GM23248 (cell line): Measurements from ENCODE around the gene PFKFB2. TPM values are rescaled to one million over a fixed set of nuclear protein-coding genes. Genes with fewer than 3 reads are reported as not detected.

Source experiments
- DNase-seq: peaks from one replicate; pipeline ENCODE4 v3.0.0-alpha.2; 2015
- H2AFZ ChIP-seq: fragments of 200-600 bp; sonication (generic); 2 replicates; pipeline ENCODE4 v1.6.1; 2016; ENCODE audit warnings: antibody characterized with exemption
- H3F3A ChIP-seq: fragments of 200-600 bp; sonication (generic); 2 replicates; pipeline ENCODE4 v1.6.1; 2016; ENCODE audit warnings: mild to moderate bottlenecking, antibody characterized with exemption, mixed run types; ENCODE audit not compliant: insufficient read depth
- H3K27ac ChIP-seq: fragments of 200-600 bp; sonication (generic); 2 replicates; pipeline ENCODE4 v1.5.1; 2016; ENCODE audit warnings: mild to moderate bottlenecking
- H3K27me3 ChIP-seq: fragments of 200-600 bp; sonication (generic); replicated peaks from 2 replicates; pipeline ENCODE4 v1.6.1; 2016; ENCODE audit warnings: mild to moderate bottlenecking; ENCODE audit not compliant: insufficient read depth
- H3K36me3 ChIP-seq: fragments of 200-600 bp; sonication (generic); 2 replicates; pipeline ENCODE4 v1.6.1; 2016; ENCODE audit warnings: low read depth, mild to moderate bottlenecking
- H3K4me1 ChIP-seq: fragments of 200-600 bp; sonication (generic); 2 replicates; pipeline ENCODE4 v1.6.1; 2016; ENCODE audit warnings: mild to moderate bottlenecking; ENCODE audit not compliant: insufficient read depth
- H3K4me2 ChIP-seq: fragments of 200-600 bp; sonication (generic); one replicate; pipeline ENCODE4 v1.6.1; 2016; ENCODE audit warnings: mild to moderate bottlenecking; ENCODE audit not compliant: unreplicated experiment
- H3K4me3 ChIP-seq: fragments of 200-600 bp; sonication (generic); 2 replicates; pipeline ENCODE4 v1.5.1; 2016; ENCODE audit warnings: mild to moderate bottlenecking
- H3K79me2 ChIP-seq: fragments of 200-600 bp; sonication (generic); 2 replicates; pipeline ENCODE4 v1.6.1; 2016; ENCODE audit warnings: mild to moderate bottlenecking; ENCODE audit not compliant: insufficient read depth
- H3K9ac ChIP-seq: fragments of 200-600 bp; sonication (generic); 2 replicates; pipeline ENCODE4 v1.6.1; 2016; ENCODE audit warnings: mild to moderate bottlenecking
- H3K9me2 ChIP-seq: fragments of 200-600 bp; sonication (generic); 2 replicates; pipeline ENCODE4 v1.6.1; 2016; ENCODE audit warnings: mixed run types, mild to moderate bottlenecking, moderate library complexity; ENCODE audit not compliant: insufficient read depth
- H3K9me3 ChIP-seq: fragments of 200-600 bp; sonication (generic); one replicate; pipeline ENCODE4 v1.6.1; 2017; ENCODE audit warnings: low read depth
- H4K20me1 ChIP-seq: fragments of 200-600 bp; sonication (generic); 2 replicates; pipeline ENCODE4 v1.6.0; 2016; ENCODE audit not compliant: insufficient read depth
- EZH2 ChIP-seq: fragments of 200-600 bp; sonication (generic); IDR thresholded peaks from 2 replicates; pipeline ENCODE4 v1.6.1; 2018; ENCODE audit warnings: antibody characterized with exemption, mild to moderate bottlenecking; ENCODE audit not compliant: insufficient read depth, poor library complexity, severe bottlenecking
- EZH2phosphoT487 ChIP-seq: fragments of 200-600 bp; sonication (generic); IDR thresholded peaks from 2 replicates; pipeline ENCODE4 v1.6.1; 2018; ENCODE audit warnings: antibody characterized with exemption, moderate library complexity, mild to moderate bottlenecking, low read depth; ENCODE audit not compliant: insufficient read depth
- WGBS, 2 experiments: methylation state at CpG; one replicate each; pipeline ENCODE4 v1.1.6; 2015 to 2017; ENCODE audit warnings: low lambda C conversion rate in 2 of 2, low coverage in 1 of 2; ENCODE audit errors: missing lambda C conversion rate in 2 of 2; 5-methylcytosine and 5-hydroxymethylcytosine counted together
- in situ Hi-C: fragments of 300-500 bp; cut with MboI; formaldehyde crosslinking; loops from 2 replicates; pipeline ENCODE4 v1.15.0; 2020
- polyA plus RNA-seq: library from polyadenylated mRNA; unstranded; fragments of >200 nt; fragmentation: Nextera tagmentation; extraction: Ambion mirVana; gene quantifications from 2 replicates; pipeline ENCODE4 v1.2.1, GENCODE V29; 2016
- total RNA-seq: library from RNA; depleted of rRNA; stranded (reverse); fragments of >200 nt; shearing (Covaris generic); gene quantifications from 2 replicates; pipeline ENCODE4 v1.2.3, GENCODE V29; 2014

PFKFB2 gene
- total and polyA plus RNA-seq, 2 experiments from 2014 or later, result 1.6 to 4.2 TPM

- WGBS, 2 experiments, result 5 to 17% methylated on average over 1 of the region's 1 CpG
- no peak overlapping the region for H3K4me3 ChIP-seq
- in situ Hi-C loops, result no loop called here
Measured at GRCh38 chr1:207031016-207031415, 22.1 kb upstream of the PFKFB2 start.

GRCh38 chr1:207031632-207032264, 21.3 kb upstream of the PFKFB2 start:
- Histone ChIP-seq H3K79me2 (no peaks in the 10 kb centered on the region), H3K4me3 (no peak overlapping the region)

More at GRCh38 chr1:207031016-207031415, 22.1 kb upstream of the PFKFB2 start:
- H3K9me2 ChIP-seq, result no peaks in the 10 kb centered on the region
- H3K27me3 ChIP-seq, result no peaks in the 10 kb centered on the region
- peaks cover 23% of the 10 kb centered on the region for H3F3A ChIP-seq
- H3K4me2 ChIP-seq, result no peak overlapping the region
- TF ChIP-seq EZH2phosphoT487, result no peak
- TF ChIP-seq EZH2, result no peak
- no peak overlapping the region for H3K27ac ChIP-seq
- no peaks in the 10 kb centered on the region for H3K9me3 ChIP-seq
- H3K79me2 ChIP-seq, result no peaks in the 10 kb centered on the region
- no peak overlapping the region for H2AFZ ChIP-seq
- H3K4me1 ChIP-seq, result peaks cover 31% of the 10 kb centered on the region
- no peak overlapping the region for H3K9ac ChIP-seq
- H3K36me3 ChIP-seq, result no peaks in the 10 kb centered on the region
- H4K20me1 ChIP-seq, result no peaks in the 10 kb centered on the region
- no peak for DNase-seq

GRCh38 chr1:207032528-207033017, 20.5 kb upstream of the PFKFB2 start, which contains the start of gene C1orf116:
TSS of gene C1orf116 (minus strand) at chr1:207032756. CDS start at chr1:207027598, 5,158 bp downstream.
- Histone ChIP-seq H3F3A (peaks cover 16% of the 10 kb centered on the region), H3K36me3 (no peaks in the 10 kb centered on the region), H3K4me3 (no peak within 1 kb of the TSS), H2AFZ (no peak within 1 kb of the TSS), H3K9me2 (no peaks in the 10 kb centered on the region), H3K27me3 (no peaks in the 10 kb centered on the region), H3K4me2 (no peak within 1 kb of the TSS), H3K9ac (no peak within 1 kb of the TSS), H3K9me3 (no peaks in the 10 kb centered on the region), H4K20me1 (no peaks in the 10 kb centered on the region), H3K79me2 (no peaks in the 10 kb centered on the region), H3K4me1 (peaks cover 22% of the 10 kb centered on the region), H3K27ac (no peak within 1 kb of the TSS)
- WGBS, 2 experiments, result 6 to 17% methylated on average over 1 of the region's 1 CpG
- in situ Hi-C loops, result no loop called here
- TF ChIP-seq EZH2phosphoT487, result no peak
- no peak for TF ChIP-seq EZH2
- no peak for DNase-seq

More at GRCh38 chr1:207031632-207032264, 21.3 kb upstream of the PFKFB2 start:
- Histone ChIP-seq H3K9me3 (no peaks in the 10 kb centered on the region), H3K9ac (no peak overlapping the region), H3K27me3 (no peaks in the 10 kb centered on the region), H3K4me1 (peaks cover 28% of the 10 kb centered on the region), H4K20me1 (no peaks in the 10 kb centered on the region), H3F3A (peaks cover 16% of the 10 kb centered on the region), H3K9me2 (no peaks in the 10 kb centered on the region), H2AFZ (no peak overlapping the region), H3K27ac (no peak overlapping the region), H3K36me3 (no peaks in the 10 kb centered on the region), H3K4me2 (no peak overlapping the region)
- 84 to 87% methylated on average over 7 of the region's 7 CpGs for WGBS, 2 experiments
- no peak for DNase-seq
- TF ChIP-seq EZH2 (no peak), EZH2phosphoT487 (no peak)
- in situ Hi-C loops, result no loop called here

- Histone ChIP-seq H3K27me3 (no peaks in the 10 kb centered on the region), H3K4me3 (no peak overlapping the region), H3K27ac (no peak overlapping the region), H3K9me3 (no peaks in the 10 kb centered on the region), H3K36me3 (no peaks in the 10 kb centered on the region), H3K4me2 (no peak overlapping the region), H3K79me2 (no peaks in the 10 kb centered on the region), H2AFZ (no peak overlapping the region), H3K9me2 (no peaks in the 10 kb centered on the region), H3F3A (peaks cover 16% of the 10 kb centered on the region), H3K4me1 (peaks cover 22% of the 10 kb centered on the region), H4K20me1 (no peaks in the 10 kb centered on the region), H3K9ac (no peak overlapping the region)
- DNase-seq, result no peak
- 58 to 67% methylated on average over 2 of the region's 2 CpGs for WGBS, 2 experiments
- in situ Hi-C loops, result no loop called here
- TF ChIP-seq EZH2phosphoT487 (no peak), EZH2 (no peak)
Measured at GRCh38 chr1:207033302-207033701, 19.8 kb upstream of the PFKFB2 start.
